Prostate gland (tissue), 2 donors: ENCODE measurements around the gene KRTAP9-7.

Experiments
- CTCF ChIP-seq, 4 experiments: fragments of 200-600 bp in 2 of 4; fragments of 450-650 bp in 2 of 4; sonication (generic) in 2 of 4; IDR thresholded peaks; 1 replicate in 3 of 4; 2 replicates in 1 of 4; pipeline ENCODE4 v1.5.1; 2016 to 2019; ENCODE audit warnings: antibody characterized with exemption in 4 of 4, mild to moderate bottlenecking in 2 of 4, moderate library complexity in 2 of 4
- POLR2AphosphoS5 ChIP-seq: sonication (generic); formaldehyde crosslinking; IDR thresholded peaks from one replicate; pipeline ENCODE4 v1.6.1; 2017; ENCODE audit warnings: antibody characterized with exemption

- no peak for TF ChIP-seq CTCF (IDR thresholded peaks at IDR 0.05)
- TF ChIP-seq POLR2AphosphoS5, result no peak
Observed at GRCh38 chr17:41254861-41255260, 20.6 kb upstream of the KRTAP9-7 start.
